Subcutaneous adipose tissue (tissue), 4 donors: Measurements from ENCODE around the gene ERC1. TPM values are rescaled to one million over a fixed set of nuclear protein-coding genes. Genes with fewer than 3 reads are reported as not detected.

Source experiments
- CTCF ChIP-seq: fragments of 450-650 bp; IDR thresholded peaks from one replicate; pipeline ENCODE4 v1.5.1; 2016; ENCODE audit warnings: low read depth, mild to moderate bottlenecking, control low read depth, antibody characterized with exemption, moderate library complexity
- total RNA-seq, 4 donors: library from RNA; depleted of rRNA; stranded (reverse); fragments of >200 nt; gene quantifications; one replicate each; pipeline ENCODE4 v1.1.0, GENCODE V29; 2016

Gene ERC1
- total RNA-seq, 4 donors from 2014 or later: 40.3 to 71.8 (median 62.3) TPM

- no peak for TF ChIP-seq CTCF
Observed at GRCh38 chr12:1195513-1195912, 204.5 kb downstream of the ERC1 start.

- no peak for TF ChIP-seq CTCF
Observed at GRCh38 chr12:1197264-1198018, 206.4 kb downstream of the ERC1 start.

- TF ChIP-seq CTCF: no peak
Observed at GRCh38 chr12:1199700-1200099, 208.7 kb downstream of the ERC1 start.

- no peak for TF ChIP-seq CTCF
Observed at GRCh38 chr12:1201030-1201429, 210.0 kb downstream of the ERC1 start.

- TF ChIP-seq CTCF: no peak
Observed at GRCh38 chr12:1201886-1202285, 210.9 kb downstream of the ERC1 start.

- TF ChIP-seq CTCF: no peak
Observed at GRCh38 chr12:1203735-1204019, 212.7 kb downstream of the ERC1 start.

- no peak for TF ChIP-seq CTCF
Observed at GRCh38 chr12:1204581-1205121, 213.6 kb downstream of the ERC1 start.
